Liver (tissue), 3 donors: ENCODE data around the gene TRPM2.

Experiments
- EGR1 ChIP-seq, 2 donors: IDR thresholded peaks; 2 replicates each; pipeline ENCODE4 v1.6.1; 2016 to 2018; ENCODE audit warnings: antibody characterized with exemption in 2 of 2, low read depth in 2 of 2
- HNF4A ChIP-seq, 2 donors: conservative IDR thresholded peaks; 2 replicates each; pipeline ENCODE4 v1.6.1; 2016; ENCODE audit warnings: antibody characterized with exemption in 2 of 2, mild to moderate bottlenecking in 2 of 2
- JUND ChIP-seq, 2 donors: IDR thresholded peaks; 2 replicates each; pipeline ENCODE4 v1.6.1; 2016; ENCODE audit warnings: antibody characterized with exemption in 2 of 2
- MAX ChIP-seq: IDR thresholded peaks from 2 replicates; pipeline ENCODE4 v1.6.1; 2016; ENCODE audit warnings: antibody characterized with exemption
- TAF1 ChIP-seq: conservative IDR thresholded peaks from 2 replicates; pipeline ENCODE4 v1.6.1; 2016; ENCODE audit warnings: antibody characterized with exemption, mild to moderate bottlenecking
- TF ChIP-seq, protein P1 (sequence below): fragments of 150-350 bp; IDR thresholded peaks from 2 replicates; pipeline ENCODE4 v1.5.1; 2017; ENCODE audit warnings: improper control_type of control experiment, low read depth, low read length; ENCODE audit not compliant: missing input control
- TF ChIP-seq, protein P2 (sequence below): IDR thresholded peaks from 2 replicates; pipeline ENCODE4 v1.6.1; 2016; ENCODE audit warnings: antibody characterized with exemption
- donor health status: healthy.
- donor health status: healthy.

- TF ChIP-seq, protein P1, sequence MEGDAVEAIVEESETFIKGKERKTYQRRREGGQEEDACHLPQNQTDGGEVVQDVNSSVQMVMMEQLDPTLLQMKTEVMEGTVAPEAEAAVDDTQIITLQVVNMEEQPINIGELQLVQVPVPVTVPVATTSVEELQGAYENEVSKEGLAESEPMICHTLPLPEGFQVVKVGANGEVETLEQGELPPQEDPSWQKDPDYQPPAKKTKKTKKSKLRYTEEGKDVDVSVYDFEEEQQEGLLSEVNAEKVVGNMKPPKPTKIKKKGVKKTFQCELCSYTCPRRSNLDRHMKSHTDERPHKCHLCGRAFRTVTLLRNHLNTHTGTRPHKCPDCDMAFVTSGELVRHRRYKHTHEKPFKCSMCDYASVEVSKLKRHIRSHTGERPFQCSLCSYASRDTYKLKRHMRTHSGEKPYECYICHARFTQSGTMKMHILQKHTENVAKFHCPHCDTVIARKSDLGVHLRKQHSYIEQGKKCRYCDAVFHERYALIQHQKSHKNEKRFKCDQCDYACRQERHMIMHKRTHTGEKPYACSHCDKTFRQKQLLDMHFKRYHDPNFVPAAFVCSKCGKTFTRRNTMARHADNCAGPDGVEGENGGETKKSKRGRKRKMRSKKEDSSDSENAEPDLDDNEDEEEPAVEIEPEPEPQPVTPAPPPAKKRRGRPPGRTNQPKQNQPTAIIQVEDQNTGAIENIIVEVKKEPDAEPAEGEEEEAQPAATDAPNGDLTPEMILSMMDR = no peak
- TF ChIP-seq, protein P2, sequence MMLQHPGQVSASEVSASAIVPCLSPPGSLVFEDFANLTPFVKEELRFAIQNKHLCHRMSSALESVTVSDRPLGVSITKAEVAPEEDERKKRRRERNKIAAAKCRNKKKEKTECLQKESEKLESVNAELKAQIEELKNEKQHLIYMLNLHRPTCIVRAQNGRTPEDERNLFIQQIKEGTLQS = no peak
- TF ChIP-seq MAX (no peak), TAF1 (no peak), EGR1 (IDR thresholded peaks at IDR 0.05; ENCODE audit: low read depth in 2 of 2) (no peak), JUND (IDR thresholded peaks at IDR 0.05) (no peak), HNF4A (conservative IDR thresholded peaks at IDR 0.05) (no peak)
Observed at GRCh38 chr21:44383216-44383615, 29.8 kb downstream of the TRPM2 start.
